HG02759 (cell line): ENCODE results near the gene CDH22.
A peak's percentile ranks its signal among the peaks of the same experiment; 100 is the strongest.

ENCODE experiments used
- ATAC-seq: cut with Tn5 transposase; IDR thresholded peaks from one replicate; pipeline ENCODE4 v1.9.1; 2021; ENCODE audit warnings: mild to moderate bottlenecking, moderate library complexity; ENCODE audit not compliant: unreplicated experiment

CDH22 gene

DNA sequence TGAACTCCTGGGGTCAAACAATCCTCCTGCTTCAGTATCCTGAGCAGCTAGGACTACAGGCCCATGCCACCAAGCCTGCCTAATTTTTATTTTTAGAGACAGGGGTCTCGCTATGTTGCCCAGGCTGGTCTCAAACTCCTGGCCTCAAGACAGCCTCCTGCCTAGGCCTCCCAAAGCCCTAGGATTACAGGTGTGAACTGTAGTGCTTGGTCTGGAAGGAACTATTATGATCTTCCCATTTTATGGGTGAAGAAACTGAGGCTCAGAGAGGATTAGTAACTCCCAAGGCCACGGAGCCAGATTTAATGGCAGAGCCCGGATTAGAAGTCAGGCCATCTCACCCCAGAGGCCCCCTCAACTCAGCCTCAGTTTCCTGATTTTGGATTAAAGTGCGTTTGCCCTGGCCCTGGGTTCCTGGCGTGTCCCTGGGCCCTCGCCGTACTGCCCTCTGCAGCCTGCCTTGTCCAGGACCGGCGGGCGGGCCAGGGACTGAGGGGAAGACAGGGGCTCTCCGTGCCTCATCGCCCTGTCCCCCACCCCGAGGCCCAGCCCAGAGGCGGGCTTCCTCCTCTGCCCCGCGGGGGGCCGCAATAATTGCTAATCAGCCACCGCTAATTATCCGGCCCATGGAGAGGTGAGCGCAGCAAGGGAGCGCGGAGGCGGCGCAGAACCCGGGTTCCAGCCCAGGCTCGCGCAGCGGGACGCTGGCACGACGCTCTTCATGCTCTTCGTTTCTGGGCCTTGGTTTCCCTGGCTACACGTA lies 155.3 kb downstream of the CDH22 start:
- no peak for ATAC-seq

DNA sequence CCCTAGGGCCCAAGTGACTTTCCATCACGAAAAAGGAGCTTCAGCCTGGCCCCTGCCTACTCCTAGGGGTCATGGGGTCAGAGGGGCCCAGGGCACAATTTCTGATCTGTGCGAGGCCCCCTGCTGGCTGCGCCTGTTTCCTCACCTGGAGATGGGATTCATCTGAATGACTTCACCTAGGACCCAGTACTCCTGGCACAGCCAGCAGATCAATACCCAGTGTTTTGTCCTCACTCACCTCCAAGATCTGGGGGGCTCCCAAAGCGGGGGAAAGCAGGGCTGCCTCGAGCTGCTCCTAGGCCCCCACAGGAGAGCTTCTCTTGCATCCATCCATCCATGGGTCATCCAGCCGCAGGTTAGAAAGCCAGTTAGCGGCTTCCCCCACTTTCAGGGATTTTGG lies 156.4 kb downstream of the CDH22 start:
- no peak for ATAC-seq

DNA sequence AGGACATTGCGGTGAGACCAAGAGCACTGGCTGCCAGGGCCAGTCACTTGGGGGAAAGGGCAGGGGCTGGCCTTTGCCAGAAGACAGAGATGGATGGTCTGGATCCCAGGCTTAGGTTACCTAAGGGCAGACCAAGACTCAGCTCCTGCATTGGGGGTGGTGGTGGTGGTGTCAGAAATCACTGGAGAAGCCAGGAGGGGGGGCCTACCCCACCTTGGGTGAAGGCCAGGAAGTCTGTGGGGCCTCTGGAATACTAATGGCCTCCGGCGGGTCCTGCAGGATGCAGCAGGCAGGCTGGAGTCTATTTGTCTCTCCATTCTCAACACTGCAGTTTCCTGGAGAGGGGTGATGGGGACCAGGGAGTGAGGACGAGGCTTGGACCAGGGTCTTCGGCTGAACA lies 157.4 kb downstream of the CDH22 start:
- no peak for ATAC-seq

DNA sequence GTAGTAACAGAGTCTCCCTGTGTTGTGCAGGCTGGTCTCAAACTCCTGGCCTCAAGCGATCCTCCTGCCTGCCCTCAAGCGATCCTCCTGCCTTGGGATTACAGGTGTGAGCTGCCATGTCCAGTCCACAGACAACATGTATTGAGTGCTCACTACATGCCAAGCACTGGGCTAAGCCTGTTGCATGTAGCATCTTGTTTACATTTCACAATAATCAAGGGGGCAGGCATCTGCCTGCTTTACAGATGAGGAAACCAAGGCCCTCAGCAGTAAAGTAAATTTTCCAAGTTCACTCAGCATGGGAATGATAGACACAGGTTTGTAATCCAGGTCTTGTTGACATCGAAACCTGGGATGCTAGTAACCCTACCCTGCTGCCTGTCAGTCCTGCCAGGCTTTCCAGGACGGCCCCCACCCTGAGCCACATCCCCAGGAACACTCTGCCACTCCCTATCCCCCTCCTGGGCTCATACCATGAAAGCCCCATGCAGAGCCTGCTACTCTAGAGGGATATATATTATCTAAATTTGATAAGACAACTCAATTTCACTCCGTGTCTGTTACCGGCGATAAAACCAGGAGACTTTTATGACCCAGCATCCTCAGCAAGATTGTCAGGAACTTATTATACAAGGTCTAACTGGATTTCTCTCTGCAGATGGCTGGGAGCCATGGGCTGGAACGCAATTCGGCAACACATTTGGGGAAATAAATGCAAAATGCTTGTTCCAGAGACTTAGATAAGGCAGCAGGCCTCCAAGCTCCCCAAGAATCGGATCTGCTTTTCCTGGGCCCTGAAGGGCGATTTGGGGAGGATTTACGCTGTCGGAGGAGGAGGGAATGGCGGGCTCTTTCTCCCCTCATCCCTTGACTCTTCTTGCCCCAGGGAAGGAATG lies 159.7 kb downstream of the CDH22 start:
- ATAC-seq, result no peak

DNA sequence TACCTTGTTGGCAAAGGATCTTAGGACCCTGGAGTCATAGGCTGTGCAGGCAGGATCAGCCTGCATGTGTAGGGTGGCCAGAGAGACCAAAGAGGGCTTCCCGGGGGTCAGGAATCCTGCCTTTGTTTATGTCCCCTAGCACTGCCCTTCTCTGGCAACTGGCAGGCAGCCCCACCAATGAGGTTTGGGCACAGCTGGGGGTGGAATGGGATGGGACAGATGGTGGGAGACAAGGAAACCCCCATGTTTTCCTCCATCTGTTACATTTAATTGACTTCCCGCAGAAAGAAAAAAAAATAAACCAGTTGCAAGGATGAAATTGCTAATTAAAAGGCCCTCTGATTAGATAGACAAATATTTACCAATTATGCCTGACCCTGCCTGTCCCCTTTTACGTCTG lies 162.6 kb downstream of the CDH22 start:
- no peak for ATAC-seq

DNA sequence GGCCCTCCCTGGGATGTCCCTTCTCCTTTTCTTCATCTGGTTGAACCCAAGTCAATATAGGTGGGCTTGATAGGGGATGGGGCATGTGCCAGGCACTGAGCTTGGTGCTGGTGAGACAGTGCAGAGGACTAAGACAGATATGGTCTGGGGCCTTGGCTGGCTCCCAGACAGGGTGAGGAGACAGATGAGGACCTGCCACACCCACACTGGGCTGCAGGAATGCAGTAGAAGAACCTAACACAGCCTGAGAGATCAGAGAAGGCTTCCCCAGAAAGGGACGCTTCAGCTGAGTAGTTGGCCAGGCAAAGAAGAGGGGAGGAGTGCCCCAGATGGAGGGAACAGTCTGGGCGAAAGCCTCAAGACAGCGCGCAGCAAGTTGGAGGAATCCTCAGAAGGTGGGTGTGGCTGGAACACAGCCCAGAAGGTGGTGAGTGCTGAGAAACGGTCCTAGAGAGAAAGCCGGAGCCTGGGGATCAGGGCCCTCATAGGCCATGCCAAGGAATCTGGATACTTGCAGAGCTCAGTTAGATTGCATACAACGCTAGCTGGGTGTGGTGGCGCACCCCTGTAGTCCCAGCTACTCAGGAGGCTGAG lies 163.8 kb downstream of the CDH22 start:
- ATAC-seq, result no peak

DNA sequence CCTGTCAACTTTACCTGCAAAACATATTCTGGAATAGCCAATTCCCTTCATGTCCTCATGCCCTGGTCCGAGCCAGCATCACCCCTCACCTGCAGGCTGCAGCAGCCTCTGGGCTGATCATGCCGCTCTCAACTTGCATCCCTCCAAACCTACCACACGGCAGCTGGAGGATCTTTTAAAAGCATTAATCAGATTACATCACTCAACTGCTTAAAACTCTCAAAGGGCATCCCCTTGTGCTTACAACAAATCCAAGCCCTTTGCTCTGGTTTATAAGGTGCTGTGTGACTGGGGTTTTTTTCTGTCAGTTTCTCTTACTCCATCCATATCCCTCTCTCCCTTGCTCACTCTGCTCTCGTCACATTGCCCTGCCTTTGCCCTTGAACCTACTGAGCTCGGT lies 166.2 kb downstream of the CDH22 start:
- ATAC-seq, result no peak

DNA sequence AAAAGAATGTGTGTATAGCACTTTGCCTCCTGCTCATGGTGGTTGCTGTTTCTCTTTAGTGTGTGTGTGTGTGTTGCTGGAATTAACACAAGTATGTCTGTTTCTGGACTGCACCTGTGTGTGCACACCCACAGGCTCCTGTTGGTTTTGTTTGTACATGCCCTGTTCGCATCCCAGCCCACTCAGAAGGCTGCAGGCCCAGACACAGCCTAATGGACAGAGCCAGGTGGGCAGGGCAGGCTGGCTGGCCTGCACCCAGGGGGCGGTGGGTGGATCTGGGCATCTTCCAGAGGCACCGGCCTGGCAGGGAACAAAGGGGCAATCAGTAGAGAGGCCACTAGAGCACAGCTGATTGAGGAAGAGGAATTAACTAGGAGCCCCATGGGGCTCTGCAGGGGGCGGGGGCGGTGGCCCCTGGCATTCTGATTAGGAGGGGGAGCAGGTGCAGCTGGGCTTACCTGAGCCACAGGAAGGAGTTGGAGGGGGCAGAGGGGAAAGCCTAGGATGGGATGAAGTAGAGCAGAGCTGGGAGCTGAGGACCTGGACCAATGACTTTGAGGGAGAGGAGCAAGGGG lies 168.3 kb downstream of the CDH22 start:
- no peak for ATAC-seq

DNA sequence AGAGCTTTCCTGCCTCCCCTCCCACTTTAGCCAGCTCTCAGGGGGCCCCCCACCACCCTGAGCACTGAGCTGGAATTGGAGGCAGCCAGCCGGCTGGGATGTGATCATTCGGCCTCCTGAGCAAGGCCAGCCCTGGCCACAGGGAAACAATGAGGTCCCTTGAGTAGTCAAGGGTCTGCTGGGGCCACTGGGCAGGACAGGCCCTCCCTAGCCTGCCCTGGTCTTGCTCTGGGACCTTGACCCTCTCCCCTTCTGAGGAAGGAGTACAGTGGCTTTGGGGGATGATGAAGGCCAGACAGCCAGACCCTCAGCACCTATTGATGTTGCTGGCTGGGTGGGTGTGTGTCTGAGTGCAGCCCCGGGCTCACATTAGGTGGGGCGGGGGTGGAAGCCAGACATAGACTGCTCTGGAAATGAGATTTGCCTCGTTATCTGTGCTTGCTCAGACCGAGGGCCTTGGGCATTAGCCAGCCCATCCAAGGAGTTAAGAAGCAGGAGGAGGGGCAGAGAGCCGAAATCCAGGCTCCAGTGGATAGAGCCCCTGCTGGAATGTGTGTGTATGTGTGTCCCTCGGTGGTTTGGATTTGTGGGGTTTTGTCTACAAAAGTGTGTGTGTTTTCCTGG lies 168.9 kb downstream of the CDH22 start:
- no peak for ATAC-seq

DNA sequence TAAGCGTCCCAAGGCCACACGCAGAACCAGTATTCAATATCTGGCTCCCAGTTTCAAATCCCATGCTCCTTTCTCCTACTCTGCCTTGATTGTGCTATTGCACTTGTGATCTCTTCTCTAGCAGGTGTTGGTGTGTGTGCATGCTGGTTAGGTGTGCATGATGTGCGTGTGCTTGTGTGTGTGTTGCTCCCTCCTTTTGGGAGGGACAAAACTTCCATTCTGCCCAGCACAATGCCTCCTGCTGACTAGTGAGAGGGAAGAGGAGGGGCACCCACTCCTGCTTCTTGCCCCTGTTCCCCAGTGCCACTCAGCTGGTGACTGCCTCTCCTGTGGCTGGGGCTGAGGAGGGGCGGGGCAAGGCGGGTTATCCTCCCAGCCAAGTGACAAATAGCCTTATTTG lies 170.5 kb downstream of the CDH22 start:
- no peak for ATAC-seq

DNA sequence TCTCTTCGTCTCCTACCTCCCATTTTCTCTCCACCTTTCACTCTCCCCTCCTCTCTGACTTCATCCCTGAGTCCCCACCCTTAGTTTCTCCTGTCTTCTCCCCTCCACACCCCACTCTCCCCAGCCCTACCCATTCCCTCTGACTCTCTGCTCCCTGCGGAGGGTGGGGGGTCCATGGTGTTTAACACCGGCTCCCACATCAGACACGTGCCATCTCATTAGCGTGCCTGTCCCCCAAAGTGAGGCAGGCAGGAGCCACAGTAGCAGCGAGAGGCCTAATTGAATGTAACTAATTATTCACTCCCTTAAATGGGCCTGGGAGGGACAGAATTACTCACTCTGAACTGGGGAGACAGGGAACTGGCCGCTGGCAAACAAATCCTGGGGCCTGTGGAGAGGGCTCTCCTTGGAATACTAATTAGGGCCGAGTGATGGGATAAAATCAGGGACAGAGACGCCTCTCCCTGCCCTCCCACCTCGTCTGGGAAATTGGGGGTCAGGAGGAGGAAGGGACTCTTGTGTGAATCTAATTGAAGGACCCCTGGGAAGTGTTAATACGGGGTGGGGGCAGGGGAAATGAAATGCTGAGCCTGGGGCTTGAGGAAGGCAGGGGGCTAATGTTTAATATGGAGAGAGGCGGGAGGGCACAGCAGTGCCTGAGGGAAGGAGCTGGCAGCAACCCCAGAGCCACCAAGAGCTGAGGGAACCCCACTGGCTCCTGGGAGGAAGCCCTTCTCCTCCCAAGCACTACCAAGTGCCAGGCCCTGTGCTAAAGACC lies 172.3 kb downstream of the CDH22 start:
- ATAC-seq, result no peak

DNA sequence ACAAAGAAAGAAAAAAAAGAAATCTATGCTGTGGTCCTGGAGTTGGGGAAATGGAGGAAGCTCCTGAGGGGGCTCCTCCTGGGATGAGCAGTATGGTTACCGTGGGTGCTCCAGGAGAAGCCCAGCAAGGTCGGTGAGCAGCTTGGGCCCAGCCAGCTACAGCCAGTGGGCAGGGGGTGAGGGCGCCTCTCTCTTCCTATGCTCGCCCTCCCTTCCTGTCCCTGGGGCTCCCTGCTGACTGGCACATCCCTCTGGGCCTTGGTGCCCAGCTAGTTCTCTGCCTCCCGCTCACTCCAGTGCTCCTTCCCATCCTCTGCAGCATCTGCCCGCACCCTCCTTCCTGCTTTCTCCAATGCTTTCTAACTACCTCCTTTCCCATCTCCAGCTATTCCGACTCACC lies 173.6 kb downstream of the CDH22 start:
- no peak for ATAC-seq

DNA sequence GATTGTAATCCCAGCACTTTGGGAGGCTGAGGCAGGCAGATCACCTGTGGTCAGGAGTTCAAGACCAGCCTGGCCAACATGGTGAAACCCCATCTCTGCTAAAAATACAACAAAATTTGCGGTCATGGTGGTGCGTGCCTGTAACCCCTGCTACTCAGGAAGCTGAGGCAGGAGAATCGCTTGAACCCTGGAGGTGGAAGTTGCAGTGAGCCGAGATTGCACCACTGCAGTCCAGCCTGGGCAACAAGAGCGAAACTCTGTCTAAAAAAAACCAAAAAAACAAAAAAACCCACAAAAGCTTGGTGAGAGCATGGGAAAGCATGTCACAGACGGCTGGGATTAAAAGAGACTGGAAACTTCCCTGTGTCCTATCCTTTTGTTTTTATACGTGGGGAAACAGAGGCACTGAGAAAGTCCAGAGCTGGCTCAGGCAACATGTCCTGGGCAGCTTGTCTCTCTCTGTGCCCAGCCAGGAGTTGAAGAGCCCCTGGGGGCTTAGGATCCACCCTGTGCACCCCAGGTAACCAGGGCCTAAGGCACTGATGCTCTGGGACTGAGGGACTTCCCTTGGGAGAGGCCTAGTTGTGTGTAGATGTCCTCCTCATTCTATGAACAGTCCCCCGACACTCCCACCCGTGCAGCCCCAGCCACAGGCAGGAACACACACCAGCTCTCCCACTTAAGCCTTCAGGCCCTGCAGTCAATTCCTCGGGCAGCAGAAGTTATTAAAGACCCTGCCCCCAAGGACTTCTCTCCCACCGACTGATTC lies 174.2 kb downstream of the CDH22 start:
- no peak for ATAC-seq

DNA sequence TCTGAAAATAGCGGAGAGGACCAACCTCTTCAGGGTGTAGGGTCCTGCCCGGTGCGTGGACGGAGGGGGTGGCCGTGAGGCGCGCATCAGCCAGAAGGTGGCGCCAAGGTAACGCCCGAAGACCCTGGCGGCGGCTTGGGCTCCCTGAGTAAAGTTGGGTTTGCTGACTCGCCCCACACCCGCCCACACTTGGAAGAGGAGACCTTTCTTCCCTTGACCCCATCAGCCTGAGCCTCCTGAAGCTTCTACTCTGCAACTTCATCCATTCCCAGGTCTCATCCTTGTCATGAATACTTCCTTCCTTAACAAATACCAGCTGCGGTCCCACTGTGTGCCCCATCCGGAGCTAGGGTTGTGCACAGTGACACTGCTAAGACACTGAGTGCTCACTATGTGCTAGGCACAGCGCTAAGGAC lies 175.6 kb downstream of the CDH22 start:
- ATAC-seq, result peak; percentile 65

DNA sequence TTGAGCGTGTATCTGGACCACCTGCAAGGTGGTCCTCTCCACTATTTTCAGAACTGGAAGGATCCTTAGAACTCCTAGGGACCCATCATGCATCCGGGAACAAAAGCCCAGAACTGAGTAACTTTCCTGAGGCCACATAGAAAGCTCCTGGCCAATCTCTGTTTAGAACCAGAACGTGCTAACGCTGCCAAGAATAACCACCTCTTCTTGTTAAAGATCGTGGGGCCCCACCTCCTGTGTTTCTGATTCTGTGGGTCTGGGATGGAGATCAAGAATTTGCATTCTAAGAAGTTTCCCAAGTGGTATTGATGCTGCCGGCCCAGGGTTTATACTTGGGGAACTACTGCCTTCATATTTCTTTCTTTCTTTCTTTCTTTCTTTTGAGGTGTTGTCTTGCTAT lies 176.9 kb downstream of the CDH22 start:
- no peak for ATAC-seq

DNA sequence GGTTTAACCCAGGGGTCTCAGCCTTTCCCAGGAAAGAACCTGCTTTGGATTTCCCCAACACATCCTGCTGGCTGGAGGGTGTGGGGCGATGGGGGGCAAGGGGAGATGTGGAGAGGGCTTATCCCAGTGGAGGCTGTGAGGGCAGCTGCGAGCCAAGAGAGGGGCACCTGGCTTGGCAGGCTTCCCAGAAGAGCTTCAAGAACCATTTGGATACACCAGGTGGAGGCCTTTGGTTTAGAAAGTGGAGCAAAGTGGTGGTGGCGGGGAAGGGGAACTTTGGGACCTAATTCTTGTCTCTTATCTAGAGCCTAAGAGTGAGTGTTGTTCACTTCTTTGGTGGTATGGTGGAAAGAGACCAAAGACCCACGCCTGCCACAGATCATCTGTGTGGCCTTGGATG lies 177.8 kb downstream of the CDH22 start:
- ATAC-seq, result no peak

DNA sequence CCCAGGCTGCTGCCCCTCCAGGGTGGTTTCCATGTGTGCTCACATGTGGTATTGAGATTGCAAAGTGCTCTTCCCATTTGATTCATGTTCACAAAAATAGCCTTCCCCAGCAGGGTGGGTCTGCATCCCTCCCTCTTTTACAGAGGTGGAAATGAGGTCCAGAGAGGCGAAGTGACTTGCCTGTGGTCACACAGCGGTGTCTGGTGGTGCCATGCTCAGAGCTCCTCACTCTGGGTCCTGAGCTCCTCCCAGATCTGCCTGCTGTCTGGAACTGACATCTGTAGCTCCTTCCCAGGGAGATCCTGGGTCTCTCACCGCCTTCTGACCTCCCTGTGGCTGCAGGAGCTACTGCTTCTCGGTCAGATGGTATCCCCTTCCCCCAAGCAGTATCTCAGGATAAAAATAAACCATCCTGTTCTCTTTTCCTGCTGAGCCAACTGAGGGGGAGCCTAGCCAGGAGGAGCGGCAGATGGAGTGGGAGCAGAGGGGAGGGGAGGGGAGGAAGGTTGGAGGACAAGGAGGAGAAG lies 178.3 kb downstream of the CDH22 start:
- ATAC-seq, result no peak

DNA sequence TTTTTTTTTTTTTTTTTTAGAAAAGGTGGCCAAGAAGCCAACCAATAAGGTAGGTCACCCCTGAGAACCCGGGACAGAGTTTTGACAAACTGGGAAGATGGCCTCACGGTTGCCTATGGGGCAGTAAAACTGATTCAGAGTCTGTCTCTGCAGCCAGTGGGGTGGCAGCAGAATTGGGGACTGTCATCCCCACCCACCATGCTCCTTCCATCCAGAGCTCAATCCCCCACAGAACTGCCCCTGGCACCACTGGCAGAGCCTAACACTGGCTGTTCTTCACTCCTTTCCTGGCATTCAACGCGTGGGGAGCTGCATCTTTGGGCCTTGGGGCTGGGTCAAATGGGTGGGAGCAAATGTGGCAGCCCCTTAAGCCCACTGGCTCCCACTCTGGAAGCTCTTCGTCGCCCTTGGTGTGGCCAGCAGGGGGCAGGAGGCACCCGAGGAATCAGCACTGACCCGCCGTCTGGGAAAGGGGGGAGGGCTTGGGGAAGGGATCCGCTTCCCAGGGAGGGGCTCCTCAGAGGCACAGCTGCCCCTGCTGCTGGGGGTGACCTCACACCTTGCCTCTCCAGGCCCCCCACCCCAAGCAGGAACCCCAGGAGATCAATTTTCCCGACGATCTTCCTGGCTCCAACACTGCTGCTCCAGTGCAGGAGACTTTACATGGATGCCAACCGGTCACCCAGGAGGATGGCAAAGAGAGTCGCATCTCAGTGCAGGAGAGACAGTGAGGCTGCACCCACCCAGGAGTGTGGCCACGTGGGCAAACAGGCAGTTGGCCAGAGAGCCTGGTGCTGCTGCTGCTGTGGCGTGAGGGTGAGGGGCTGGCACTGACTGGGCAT lies 179.8 kb downstream of the CDH22 start:
- no peak for ATAC-seq
